ENCODE data around the gene STARD3. TPM values are rescaled to one million over a fixed set of nuclear protein-coding genes. Genes with fewer than 3 reads are reported as not detected.

The STARD3 gene
- total RNA-seq, 6 donors from 2014 or later: 27.5 to 315 (median 84.1) TPM

GRCh38 chr17:39617446-39618245, 19.3 kb upstream of the STARD3 start:
- Histone ChIP-seq H3K4me1 (peaks cover 11 to 24% (median 19%) of the 10 kb centered on the region in 4 donors), H3K27ac (peak overlapping the region; percentile 27 to 78 (median 42)), H3K36me3 (no peaks in the 10 kb centered on the region), H3K4me3 (peak overlapping the region; percentile 19 to 73 (median 67)), H3K9me3 (no peaks in the 10 kb centered on the region), H3K27me3 (peaks cover 0 to 7% (median 1%) of the 10 kb centered on the region in 4 donors)
- ATAC-seq (ENCODE audit: low FRiP score in 2 of 2): peak in 1 of 2 donors; percentile 44
- no peak for TF ChIP-seq EP300 (IDR thresholded peaks at IDR 0.05)
- TF ChIP-seq CTCF (IDR thresholded peaks at IDR 0.05): no peak
- TF ChIP-seq POLR2A (IDR thresholded peaks at IDR 0.05): no peak
- no peak for TF ChIP-seq POLR2AphosphoS5 (IDR thresholded peaks at IDR 0.05)
- 3 to 29% methylated on average over 3 to 34 of the region's 79 CpGs for WGBS, 2 donors
- DNase-seq: peak; percentile 69 to 96

GRCh38 chr17:39618246-39618913, 18.6 kb upstream of the STARD3 start:
- ATAC-seq (ENCODE audit: low FRiP score in 2 of 2) (peak in 1 of 2 donors; percentile 5), DNase-seq (peak in 1 of 2 donors; percentile 81)
- H3K9me3 ChIP-seq: no peaks in the 10 kb centered on the region
- peaks cover 14 to 27% (median 23%) of the 10 kb centered on the region in 4 donors for H3K4me1 ChIP-seq
- TF ChIP-seq POLR2AphosphoS5 (IDR thresholded peaks at IDR 0.05) (no peak), POLR2A (IDR thresholded peaks at IDR 0.05) (no peak), EP300 (IDR thresholded peaks at IDR 0.05) (no peak), CTCF (IDR thresholded peaks at IDR 0.05) (no peak)
- peak overlapping the region in 3 of 4 donors; percentile 39 to 78 (median 44) for H3K27ac ChIP-seq
- 3 to 5% methylated on average over 26 to 30 of the region's 33 CpGs for WGBS, 2 donors
- H3K27me3 ChIP-seq: peaks cover 0 to 7% (median 1%) of the 10 kb centered on the region in 4 donors
- H3K4me3 ChIP-seq: peak overlapping the region; percentile 19 to 73 (median 67)
- no peaks in the 10 kb centered on the region for H3K36me3 ChIP-seq

DNA sequence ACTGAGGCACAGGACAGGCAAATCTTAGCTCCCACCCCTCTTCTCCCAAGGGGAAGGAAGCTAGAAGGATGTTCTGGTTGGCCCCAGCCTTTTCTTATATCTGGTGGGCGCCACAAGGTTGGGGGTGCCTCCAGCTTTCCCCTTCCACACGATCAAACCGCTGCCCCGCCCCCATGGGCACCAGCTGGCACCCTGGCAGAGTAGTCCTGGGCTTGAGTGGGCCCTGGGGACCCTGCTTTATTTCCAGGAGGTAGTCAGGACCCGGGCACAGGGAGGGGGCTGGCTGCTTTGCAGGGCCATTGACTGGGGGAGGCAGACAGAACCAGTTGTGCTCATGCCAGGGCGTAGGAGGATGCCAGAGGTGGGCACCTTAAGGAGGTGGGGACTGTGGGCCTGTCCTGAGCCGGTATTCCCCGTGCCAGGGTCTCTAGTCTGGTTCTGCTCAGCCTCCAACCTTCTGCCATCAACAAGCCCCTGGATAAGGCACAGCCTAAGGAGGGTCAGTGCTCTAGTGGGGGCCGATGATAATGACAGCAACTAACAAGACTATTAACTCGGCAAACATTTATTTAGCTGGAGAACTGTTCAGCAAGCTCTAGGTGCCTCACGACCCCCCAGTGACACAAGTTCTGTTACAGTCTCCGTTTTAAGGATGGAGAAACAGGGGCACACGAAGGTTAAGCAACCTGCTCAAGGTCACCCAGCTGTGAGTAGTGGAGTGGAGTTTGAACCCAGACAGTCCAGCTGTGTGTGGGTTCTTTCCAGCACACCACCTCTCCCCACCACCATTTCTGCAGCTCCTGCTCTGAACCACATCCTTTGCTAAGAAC, 17.8 kb upstream of the STARD3 start:
- H3K36me3 ChIP-seq: no peaks in the 10 kb centered on the region
- no peak overlapping the region for H3K27ac ChIP-seq
- H3K27me3 ChIP-seq: peaks cover 0 to 7% (median 1%) of the 10 kb centered on the region in 4 donors
- TF ChIP-seq POLR2A (IDR thresholded peaks at IDR 0.05): no peak
- TF ChIP-seq EP300 (IDR thresholded peaks at IDR 0.05): no peak
- no peak for TF ChIP-seq CTCF (IDR thresholded peaks at IDR 0.05)
- no peak for TF ChIP-seq POLR2AphosphoS5 (IDR thresholded peaks at IDR 0.05)
- peak overlapping the region in 2 of 4 donors; percentile 64 to 73 for H3K4me3 ChIP-seq
- H3K4me1 ChIP-seq: peaks cover 16 to 32% (median 24%) of the 10 kb centered on the region in 4 donors
- DNase-seq: peak in 1 of 2 donors; percentile 72
- no peak for ATAC-seq (ENCODE audit: low FRiP score in 2 of 2)
- 55 to 62% methylated on average over 6 to 13 of the region's 13 CpGs for WGBS, 2 donors
- H3K9me3 ChIP-seq: no peaks in the 10 kb centered on the region

GRCh38 chr17:39619786-39620101, 17.2 kb upstream of the STARD3 start:
- peaks cover 0 to 7% (median 1%) of the 10 kb centered on the region in 4 donors for H3K27me3 ChIP-seq
- ATAC-seq (ENCODE audit: low FRiP score in 2 of 2): no peak

More at GRCh38 chr17:39619786-39620101, 17.2 kb upstream of the STARD3 start:
- no peak overlapping the region for H3K4me3 ChIP-seq
- H3K4me1 ChIP-seq: peaks cover 16 to 32% (median 24%) of the 10 kb centered on the region in 4 donors
- no peak for TF ChIP-seq CTCF (IDR thresholded peaks at IDR 0.05)
- TF ChIP-seq POLR2AphosphoS5 (IDR thresholded peaks at IDR 0.05): no peak
- no peak for TF ChIP-seq POLR2A (IDR thresholded peaks at IDR 0.05)
- TF ChIP-seq EP300 (IDR thresholded peaks at IDR 0.05): no peak
- H3K9me3 ChIP-seq: no peaks in the 10 kb centered on the region
- H3K36me3 ChIP-seq: no peaks in the 10 kb centered on the region
- no peak for DNase-seq
- H3K27ac ChIP-seq: no peak overlapping the region
- 73 to 87% methylated on average over 1 of the region's 1 CpG for WGBS, 2 donors

Measured in upper lobe of left lung (tissue), 6 donors.